Suprapubic skin (tissue), 4 donors: ENCODE results near the gene DDAH1. TPM values are rescaled to one million over a fixed set of nuclear protein-coding genes. Genes with fewer than 3 reads are reported as not detected.

Experiments
- DNase-seq, 2 donors: peaks; one replicate each; pipeline ENCODE4 v3.0.0-alpha.2; 2019; ENCODE audit warnings: low spot score in 2 of 2
- H3K27ac ChIP-seq: fragments of 200-600 bp; sonication (generic); one replicate; pipeline ENCODE4 v1.5.1; 2019
- H3K27me3 ChIP-seq: fragments of 200-600 bp; sonication (generic); one replicate; pipeline ENCODE4 v1.5.1; 2019
- H3K36me3 ChIP-seq: fragments of 200-600 bp; sonication (generic); one replicate; pipeline ENCODE4 v1.5.1; 2019
- H3K4me1 ChIP-seq: fragments of 200-600 bp; sonication (generic); one replicate; pipeline ENCODE4 v1.5.1; 2019
- H3K4me3 ChIP-seq: fragments of 200-600 bp; sonication (generic); one replicate; pipeline ENCODE4 v1.5.1; 2019; ENCODE audit warnings: mild to moderate bottlenecking
- H3K9me3 ChIP-seq: fragments of 200-600 bp; sonication (generic); one replicate; pipeline ENCODE4 v1.5.1; 2019
- CTCF ChIP-seq, 2 donors: fragments of 200-600 bp in 1 of 2; fragments of 450-650 bp in 1 of 2; sonication (generic) in 1 of 2; IDR thresholded peaks; one replicate each; pipeline ENCODE4 v1.5.1; 2016 to 2019; ENCODE audit warnings: antibody characterized with exemption in 2 of 2, mild to moderate bottlenecking in 1 of 2, moderate library complexity in 1 of 2
- EP300 ChIP-seq: sonication (generic); formaldehyde crosslinking; IDR thresholded peaks from one replicate; pipeline ENCODE4 v1.6.1; 2017; ENCODE audit warnings: antibody characterized with exemption
- POLR2A ChIP-seq, 2 donors: fragments of 450-650 bp; IDR thresholded peaks; one replicate each; pipeline ENCODE4 v1.6.1; 2017; ENCODE audit warnings: antibody characterized with exemption in 2 of 2, mild to moderate bottlenecking in 2 of 2, moderate library complexity in 2 of 2
- POLR2AphosphoS5 ChIP-seq, 3 donors: sonication (generic); formaldehyde crosslinking; IDR thresholded peaks; one replicate each; pipeline ENCODE4 v1.6.1; 2017; ENCODE audit warnings: antibody characterized with exemption in 3 of 3
- WGBS: methylation state at CpG from one replicate; pipeline ENCODE4 v1.1.5; 2018; 5-methylcytosine and 5-hydroxymethylcytosine counted together
- total RNA-seq, 4 donors: library from RNA; depleted of rRNA; stranded (reverse); fragments of >200 nt; gene quantifications; one replicate each; pipeline ENCODE4 v1.1.0, GENCODE V29; 2016

The DDAH1 gene
- total RNA-seq, 4 donors from 2014 or later: 10.4 to 19.6 (median 15.5) TPM

GRCh38 chr1:85368073-85368770 is 96.7 kb downstream of the DDAH1 start:
- no peak for DNase-seq
- H3K27me3 ChIP-seq: no peaks in the 10 kb centered on the region
- WGBS: 73% methylated on average over 6 of the region's 6 CpGs
- H3K36me3 ChIP-seq: no peaks in the 10 kb centered on the region
- no peak overlapping the region for H3K27ac ChIP-seq
- TF ChIP-seq POLR2AphosphoS5 (IDR thresholded peaks at IDR 0.05) (no peak), POLR2A (IDR thresholded peaks at IDR 0.05) (no peak), EP300 (no peak), CTCF (IDR thresholded peaks at IDR 0.05) (no peak)
- no peak overlapping the region for H3K4me3 ChIP-seq
- peaks cover 19% of the 10 kb centered on the region for H3K4me1 ChIP-seq
- no peaks in the 10 kb centered on the region for H3K9me3 ChIP-seq

- no peak for DNase-seq
- Histone ChIP-seq H3K27ac (no peak overlapping the region), H3K27me3 (no peaks in the 10 kb centered on the region), H3K9me3 (no peaks in the 10 kb centered on the region), H3K36me3 (no peaks in the 10 kb centered on the region), H3K4me3 (no peak overlapping the region), H3K4me1 (peaks cover 28% of the 10 kb centered on the region)
- 43% methylated on average over 3 of the region's 3 CpGs for WGBS
- no peak for TF ChIP-seq POLR2A (IDR thresholded peaks at IDR 0.05)
- no peak for TF ChIP-seq EP300
- no peak for TF ChIP-seq POLR2AphosphoS5 (IDR thresholded peaks at IDR 0.05)
- TF ChIP-seq CTCF (IDR thresholded peaks at IDR 0.05): no peak
These were observed 98.4 kb downstream of the DDAH1 start for GRCh38 chr1:85366391-85367170.

GRCh38 chr1:85365851-85366250 is 99.1 kb downstream of the DDAH1 start:
- no peak for DNase-seq
- 79% methylated on average over 3 of the region's 3 CpGs for WGBS

GRCh38 chr1:85363521-85363920 is 101.4 kb downstream of the DDAH1 start:
- Histone ChIP-seq H3K27ac (no peak overlapping the region), H3K4me3 (no peak overlapping the region), H3K27me3 (no peaks in the 10 kb centered on the region), H3K36me3 (no peaks in the 10 kb centered on the region), H3K4me1 (peaks cover 31% of the 10 kb centered on the region), H3K9me3 (no peaks in the 10 kb centered on the region)
- TF ChIP-seq EP300 (no peak), CTCF (IDR thresholded peaks at IDR 0.05) (no peak), POLR2AphosphoS5 (IDR thresholded peaks at IDR 0.05) (no peak), POLR2A (IDR thresholded peaks at IDR 0.05) (no peak)
- no peak for DNase-seq

More at GRCh38 chr1:85365851-85366250, 99.1 kb downstream of the DDAH1 start:
- no peak overlapping the region for H3K27ac ChIP-seq
- no peaks in the 10 kb centered on the region for H3K36me3 ChIP-seq
- peaks cover 31% of the 10 kb centered on the region for H3K4me1 ChIP-seq
- H3K4me3 ChIP-seq: no peak overlapping the region
- no peaks in the 10 kb centered on the region for H3K9me3 ChIP-seq
- no peak for TF ChIP-seq POLR2A (IDR thresholded peaks at IDR 0.05)
- TF ChIP-seq CTCF (IDR thresholded peaks at IDR 0.05): no peak
- TF ChIP-seq POLR2AphosphoS5 (IDR thresholded peaks at IDR 0.05): no peak
- TF ChIP-seq EP300: no peak
- no peaks in the 10 kb centered on the region for H3K27me3 ChIP-seq

GRCh38 chr1:85363092-85363491 is 101.9 kb downstream of the DDAH1 start:
- Histone ChIP-seq H3K9me3 (no peaks in the 10 kb centered on the region), H3K4me1 (peaks cover 31% of the 10 kb centered on the region), H3K27ac (no peak overlapping the region), H3K36me3 (no peaks in the 10 kb centered on the region), H3K4me3 (no peak overlapping the region), H3K27me3 (no peaks in the 10 kb centered on the region)
- no peak for DNase-seq
- TF ChIP-seq POLR2A (IDR thresholded peaks at IDR 0.05) (no peak), POLR2AphosphoS5 (IDR thresholded peaks at IDR 0.05) (no peak), CTCF (IDR thresholded peaks at IDR 0.05) (no peak), EP300 (no peak)
- WGBS: 78% methylated on average over 1 of the region's 1 CpG
